Measurements from ENCODE around the gene TFDP1. TPM values are rescaled to one million over a fixed set of nuclear protein-coding genes. Genes with fewer than 3 reads are reported as not detected.

Gene TFDP1
- total RNA-seq, 1 donor from 2014 or later = 32.2 TPM

GRCh38 chr13:113564331-113565023 lies 20.1 kb upstream of the TFDP1 start:
- DNase-seq (ENCODE audit: low spot score in 2 of 2) = no peak
- FAIRE-seq = no peak

- DNase-seq (ENCODE audit: low spot score in 2 of 2) = no peak
- no peak for FAIRE-seq
Measured at GRCh38 chr13:113565526-113566226, 18.9 kb upstream of the TFDP1 start.

GRCh38 chr13:113566227-113566561 lies 18.4 kb upstream of the TFDP1 start:
- no peak for FAIRE-seq
- no peak for DNase-seq (ENCODE audit: low spot score in 2 of 2)

- no peak for DNase-seq (ENCODE audit: low spot score in 2 of 2)
- FAIRE-seq = no peak
Measured at GRCh38 chr13:113567681-113568080, 16.9 kb upstream of the TFDP1 start.

- FAIRE-seq = no peak
Measured at GRCh38 chr13:113573065-113573464, 11.5 kb upstream of the TFDP1 start.

GRCh38 chr13:113576597-113576996 lies 8.0 kb upstream of the TFDP1 start:
- DNase-seq (ENCODE audit: low spot score in 2 of 2) (no peak), FAIRE-seq (no peak)

More at GRCh38 chr13:113573065-113573464, 11.5 kb upstream of the TFDP1 start:
- DNase-seq (ENCODE audit: low spot score in 2 of 2) = no peak

- FAIRE-seq (no peak), DNase-seq (ENCODE audit: low spot score in 2 of 2) (no peak)
Measured at GRCh38 chr13:113577881-113578435, 6.6 kb upstream of the TFDP1 start.

- no peak for DNase-seq (ENCODE audit: low spot score in 2 of 2)
- no peak for FAIRE-seq
Measured at GRCh38 chr13:113579686-113580085, 4.9 kb upstream of the TFDP1 start.

- DNase-seq (ENCODE audit: low spot score in 2 of 2) (no peak), FAIRE-seq (no peak)
Measured at GRCh38 chr13:113581871-113582270, 2.7 kb upstream of the TFDP1 start.

- no peak for DNase-seq (ENCODE audit: low spot score in 2 of 2)
- no peak for FAIRE-seq
Measured at GRCh38 chr13:113582841-113583631, 1.5 kb upstream of the TFDP1 start.

GRCh38 chr13:113584870-113585671 lies 518 bp downstream of the TFDP1 start:
- FAIRE-seq = no peak
- DNase-seq (ENCODE audit: low spot score in 2 of 2) = no peak

GRCh38 chr13:113585896-113586295 lies 1.3 kb downstream of the TFDP1 start:
- DNase-seq (ENCODE audit: low spot score in 2 of 2) (no peak), FAIRE-seq (no peak)

GRCh38 chr13:113586661-113587479 lies 2.3 kb downstream of the TFDP1 start:
- DNase-seq (ENCODE audit: low spot score in 2 of 2) (no peak), FAIRE-seq (no peak)

- DNase-seq (ENCODE audit: low spot score in 2 of 2) = no peak
- no peak for FAIRE-seq
Measured at GRCh38 chr13:113588394-113589111, 4.0 kb downstream of the TFDP1 start.

- no peak for FAIRE-seq
- DNase-seq (ENCODE audit: low spot score in 2 of 2) = no peak
Measured at GRCh38 chr13:113589251-113589960, 4.9 kb downstream of the TFDP1 start.

- DNase-seq (ENCODE audit: low spot score in 2 of 2) (no peak), FAIRE-seq (no peak)
Measured at GRCh38 chr13:113589961-113590339, 5.4 kb downstream of the TFDP1 start.

GRCh38 chr13:113591750-113592149 lies 7.2 kb downstream of the TFDP1 start:
- no peak for DNase-seq (ENCODE audit: low spot score in 2 of 2)

GRCh38 chr13:113592571-113592970 lies 8.0 kb downstream of the TFDP1 start:
- no peak for FAIRE-seq

More at GRCh38 chr13:113591750-113592149, 7.2 kb downstream of the TFDP1 start:
- no peak for FAIRE-seq

More at GRCh38 chr13:113592571-113592970, 8.0 kb downstream of the TFDP1 start:
- DNase-seq (ENCODE audit: low spot score in 2 of 2) = no peak

All from frontal cortex (tissue), 4 donors.